Coronary artery (tissue), 2 donors: ENCODE data around the gene ZC3H8.

Experiments
- DNase-seq: peaks from one replicate; pipeline ENCODE4 v3.0.0-alpha.2; 2017; ENCODE audit warnings: low spot score
- H3K27ac ChIP-seq, 2 donors: fragments of 200-600 bp; sonication (generic); one replicate each; pipeline ENCODE4 v1.5.1; 2016 to 2019
- H3K4me3 ChIP-seq: fragments of 200-600 bp; sonication (generic); 2 replicates; pipeline ENCODE4 v1.5.1; 2016; ENCODE audit warnings: mild to moderate bottlenecking, moderate library complexity
- TF ChIP-seq, protein P1 (sequence below): fragments of 200-600 bp; sonication (generic); IDR thresholded peaks from one replicate; pipeline ENCODE4 v1.5.1; 2019; ENCODE audit warnings: antibody characterized with exemption

Gene ZC3H8

DNA sequence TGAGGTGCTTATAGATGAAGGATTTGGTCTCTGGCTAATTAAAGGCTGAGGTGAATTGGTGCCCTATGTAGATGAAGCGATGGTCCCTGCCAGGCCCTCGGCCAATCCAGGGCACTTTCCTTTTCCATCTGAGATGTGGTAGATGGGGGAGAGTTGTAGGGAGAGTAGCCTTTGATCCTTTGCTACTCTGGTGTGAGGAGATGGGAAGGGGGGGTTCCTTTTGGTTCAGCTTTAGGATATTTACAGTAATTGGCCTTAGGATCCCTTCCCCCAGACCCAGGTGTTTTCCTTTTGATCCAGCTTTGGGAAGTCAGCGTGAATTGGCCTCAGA is 5.4 kb upstream of the ZC3H8 start:
- DNase-seq = no peak
- TF ChIP-seq, protein P1, sequence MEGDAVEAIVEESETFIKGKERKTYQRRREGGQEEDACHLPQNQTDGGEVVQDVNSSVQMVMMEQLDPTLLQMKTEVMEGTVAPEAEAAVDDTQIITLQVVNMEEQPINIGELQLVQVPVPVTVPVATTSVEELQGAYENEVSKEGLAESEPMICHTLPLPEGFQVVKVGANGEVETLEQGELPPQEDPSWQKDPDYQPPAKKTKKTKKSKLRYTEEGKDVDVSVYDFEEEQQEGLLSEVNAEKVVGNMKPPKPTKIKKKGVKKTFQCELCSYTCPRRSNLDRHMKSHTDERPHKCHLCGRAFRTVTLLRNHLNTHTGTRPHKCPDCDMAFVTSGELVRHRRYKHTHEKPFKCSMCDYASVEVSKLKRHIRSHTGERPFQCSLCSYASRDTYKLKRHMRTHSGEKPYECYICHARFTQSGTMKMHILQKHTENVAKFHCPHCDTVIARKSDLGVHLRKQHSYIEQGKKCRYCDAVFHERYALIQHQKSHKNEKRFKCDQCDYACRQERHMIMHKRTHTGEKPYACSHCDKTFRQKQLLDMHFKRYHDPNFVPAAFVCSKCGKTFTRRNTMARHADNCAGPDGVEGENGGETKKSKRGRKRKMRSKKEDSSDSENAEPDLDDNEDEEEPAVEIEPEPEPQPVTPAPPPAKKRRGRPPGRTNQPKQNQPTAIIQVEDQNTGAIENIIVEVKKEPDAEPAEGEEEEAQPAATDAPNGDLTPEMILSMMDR = no peak
- Histone ChIP-seq H3K4me3 (no peak overlapping the region), H3K27ac (no peak overlapping the region)

DNA sequence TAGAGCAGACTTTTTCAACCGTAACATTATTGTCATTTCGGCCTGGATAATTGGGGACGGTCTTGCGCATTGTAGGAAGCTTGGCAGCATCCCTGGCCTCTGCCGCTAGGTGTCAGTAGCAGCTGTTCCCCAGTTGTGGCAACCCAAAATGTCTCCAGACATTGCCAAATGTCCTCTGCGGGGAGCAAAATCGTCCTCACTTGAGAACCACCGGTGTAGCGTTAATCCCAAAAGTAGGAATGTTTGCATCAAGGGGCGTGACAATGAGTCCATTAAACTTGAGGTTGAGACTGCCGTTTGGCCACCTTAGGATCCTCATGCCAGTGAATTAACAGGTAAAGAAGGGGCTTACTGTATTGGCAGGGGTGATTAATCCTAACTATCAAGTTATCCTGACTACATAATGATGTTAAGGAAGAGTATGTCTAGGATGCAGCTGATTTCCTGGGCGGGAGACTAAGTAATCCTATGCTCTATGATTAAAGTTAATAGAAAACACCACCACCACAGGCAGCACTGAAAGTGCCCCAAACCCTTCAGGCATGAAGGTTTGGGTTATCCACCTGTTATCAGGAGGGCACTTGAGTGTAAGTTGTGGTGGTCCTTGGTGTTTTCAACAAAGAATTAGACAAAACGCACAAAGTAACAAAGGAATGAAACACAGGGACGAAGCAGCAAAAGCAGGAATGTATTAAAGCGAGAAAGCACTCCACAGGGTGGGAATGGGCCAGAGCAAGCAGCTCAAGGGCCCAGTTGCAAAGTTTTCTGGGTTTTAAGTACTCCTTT is 4.9 kb upstream of the ZC3H8 start:
- H3K27ac ChIP-seq = no peak overlapping the region
- peak overlapping the region; percentile 62 for H3K4me3 ChIP-seq
- TF ChIP-seq, protein P1 = peak; percentile 95
- DNase-seq = peak; percentile 88

DNA sequence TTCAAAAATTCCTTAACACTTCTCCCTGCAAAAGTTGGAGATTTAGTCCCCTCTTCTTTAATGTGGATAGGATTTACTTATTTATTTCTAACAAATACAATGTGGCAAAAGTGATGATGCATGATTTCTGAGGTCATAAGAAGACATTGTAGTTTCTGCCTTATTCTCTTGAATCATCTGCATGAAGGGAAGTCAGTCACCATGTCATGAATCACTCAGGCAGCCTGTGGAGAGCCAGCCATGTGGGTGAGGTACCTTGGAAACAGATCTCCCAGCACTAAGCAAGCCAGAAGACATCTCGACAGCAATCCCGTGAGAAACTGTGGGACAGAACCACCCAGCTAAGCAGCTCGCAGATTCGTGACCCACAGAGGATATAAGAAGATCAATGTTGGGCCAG is 2.7 kb upstream of the ZC3H8 start:
- no peak overlapping the region for H3K4me3 ChIP-seq
- TF ChIP-seq, protein P1 = no peak
- H3K27ac ChIP-seq = no peak overlapping the region
- no peak for DNase-seq

DNA sequence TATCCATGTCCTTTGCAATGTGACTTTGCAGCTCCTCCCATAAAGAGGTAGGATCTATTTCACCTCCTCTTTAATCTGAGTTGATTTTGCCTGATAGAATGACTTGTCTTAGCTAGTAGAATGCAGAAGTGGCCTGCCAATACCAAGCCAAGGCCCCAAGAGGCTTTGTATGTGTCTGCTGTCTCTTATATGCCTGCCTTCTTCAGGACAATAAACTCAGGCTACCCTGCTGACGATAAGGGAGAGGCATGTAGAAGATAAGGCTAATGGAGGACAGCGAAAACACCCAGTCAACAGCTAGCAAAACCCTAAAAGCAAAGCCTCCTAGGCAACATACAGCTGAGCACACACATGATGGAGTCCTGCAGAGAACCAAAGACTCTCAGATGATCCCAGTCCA is 1.8 kb upstream of the ZC3H8 start:
- Histone ChIP-seq H3K4me3 (no peak overlapping the region), H3K27ac (no peak overlapping the region)
- DNase-seq = no peak
- TF ChIP-seq, protein P1 = no peak

DNA sequence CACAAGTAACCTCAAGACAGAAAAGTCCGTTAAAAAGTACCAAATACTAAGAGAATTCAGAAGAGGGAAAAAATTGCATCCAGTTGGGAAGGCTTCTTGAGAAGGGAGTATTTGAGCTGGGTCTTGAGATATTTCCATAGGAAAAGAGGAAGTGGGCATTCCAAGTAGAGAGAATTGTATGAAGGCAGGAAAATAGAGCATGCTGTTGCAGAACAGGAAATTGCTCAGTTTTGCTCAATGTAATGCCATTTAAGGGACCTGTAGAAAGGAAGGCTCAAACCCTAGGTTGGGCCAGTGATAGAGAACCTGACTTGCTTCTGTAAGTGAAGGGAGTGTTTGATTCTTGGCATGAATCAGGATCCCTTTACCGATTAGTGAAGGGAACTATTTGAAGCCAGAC is 1.0 kb upstream of the ZC3H8 start:
- Histone ChIP-seq H3K27ac (no peak overlapping the region), H3K4me3 (no peak overlapping the region)
- TF ChIP-seq, protein P1 = no peak
- no peak for DNase-seq

DNA sequence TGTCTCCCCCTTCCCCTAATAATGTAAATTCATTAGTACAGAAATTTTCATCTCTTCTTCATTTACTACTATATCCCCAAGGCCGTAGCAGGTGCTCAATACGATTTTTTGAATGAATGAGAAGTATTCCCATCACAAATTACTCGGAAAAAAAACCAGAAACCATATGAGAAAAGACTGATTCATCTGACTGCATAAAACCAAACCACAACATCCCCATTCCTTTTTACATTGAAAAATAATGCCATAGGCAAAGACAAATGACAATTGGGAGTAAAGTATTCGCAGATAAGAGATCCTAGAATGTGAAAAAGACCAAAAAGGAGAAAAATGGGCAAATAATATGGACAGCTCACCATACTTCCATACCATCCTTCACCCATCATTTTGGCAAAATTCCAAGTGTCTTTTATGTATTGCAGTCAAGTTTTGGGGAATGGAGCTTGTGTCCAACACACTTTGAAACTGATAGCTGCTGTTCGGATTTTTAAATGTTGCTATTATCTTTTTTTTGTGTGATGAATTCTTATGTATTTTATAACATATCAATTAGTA is 1.5 kb downstream of the ZC3H8 start:
- no peak overlapping the region for H3K4me3 ChIP-seq
- TF ChIP-seq, protein P1 = no peak
- DNase-seq = no peak
- no peak overlapping the region for H3K27ac ChIP-seq

DNA sequence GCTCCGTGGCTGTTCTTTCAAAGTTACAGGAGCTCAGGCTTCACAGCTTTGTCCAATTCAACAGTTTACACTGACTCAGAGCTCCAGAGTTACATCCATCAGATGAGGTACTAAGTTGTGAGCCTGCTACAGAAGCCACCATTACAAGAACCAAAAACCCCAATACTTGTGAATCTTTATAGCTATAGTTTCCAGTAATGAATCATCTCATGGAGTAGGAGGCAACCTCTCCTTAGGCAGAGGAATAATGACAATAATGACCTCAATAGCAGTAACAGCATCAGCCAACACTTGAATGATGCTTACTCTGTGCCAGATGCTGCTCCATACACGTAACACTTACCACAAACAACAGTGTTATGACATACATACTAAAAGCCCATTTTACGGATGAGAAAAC is 3.6 kb downstream of the ZC3H8 start:
- TF ChIP-seq, protein P1 = no peak
- Histone ChIP-seq H3K27ac (no peak overlapping the region), H3K4me3 (no peak overlapping the region)
- no peak for DNase-seq
